KMS-11 (cell line): Measurements from ENCODE around the gene FILIP1.

ENCODE experiments used
- H2AFZ ChIP-seq: fragments of 200-600 bp; sonication (generic); 2 replicates; pipeline ENCODE4 v1.6.1; 2016; ENCODE audit warnings: antibody characterized with exemption, mixed run types, low read depth
- H3K27ac ChIP-seq: fragments of 200-600 bp; sonication (generic); 2 replicates; pipeline ENCODE4 v1.6.1; 2016; ENCODE audit warnings: mild to moderate bottlenecking, mixed run types
- H3K27me3 ChIP-seq: fragments of 200-600 bp; sonication (generic); 2 replicates; pipeline ENCODE4 v1.6.1; 2017; ENCODE audit warnings: mild to moderate bottlenecking, low read depth, mixed run types, moderate library complexity; ENCODE audit not compliant: insufficient read depth
- H3K36me3 ChIP-seq: fragments of 200-600 bp; sonication (generic); 2 replicates; pipeline ENCODE4 v1.6.1; 2017; ENCODE audit warnings: mild to moderate bottlenecking, mixed run types; ENCODE audit not compliant: insufficient read depth
- H3K4me1 ChIP-seq: fragments of 200-600 bp; sonication (generic); 2 replicates; pipeline ENCODE4 v1.6.1; 2016; ENCODE audit warnings: mild to moderate bottlenecking, low read depth, mixed run types; ENCODE audit not compliant: poor library complexity, severe bottlenecking
- H3K4me2 ChIP-seq: fragments of 200-600 bp; sonication (generic); 2 replicates; pipeline ENCODE4 v1.7.0; 2016; ENCODE audit warnings: mild to moderate bottlenecking, mixed run types
- H3K4me3 ChIP-seq: fragments of 200-600 bp; sonication (generic); IDR thresholded peaks from 2 replicates; pipeline ENCODE4 v1.6.1; 2017; ENCODE audit warnings: low read depth, low read length, mixed read lengths; ENCODE audit not compliant: insufficient read depth
- H3K79me2 ChIP-seq: fragments of 200-600 bp; sonication (generic); 2 replicates; pipeline ENCODE4 v1.6.1; 2016; ENCODE audit warnings: low read depth, mixed run types; ENCODE audit not compliant: insufficient read depth
- H3K9ac ChIP-seq: fragments of 200-600 bp; sonication (generic); 2 replicates; pipeline ENCODE4 v1.6.1; 2016; ENCODE audit warnings: mild to moderate bottlenecking, mixed run types
- H4K20me1 ChIP-seq: fragments of 200-600 bp; sonication (generic); 2 replicates; pipeline ENCODE4 v1.6.1; 2016; ENCODE audit warnings: mild to moderate bottlenecking, mixed run types; ENCODE audit not compliant: insufficient read depth
- CTCF ChIP-seq: fragments of 200-600 bp; sonication (generic); conservative IDR thresholded peaks from 2 replicates; pipeline ENCODE4 v1.6.1; 2017; ENCODE audit warnings: low read depth, mild to moderate bottlenecking, antibody characterized with exemption, low read length, moderate library complexity, mixed read lengths

Gene FILIP1

GRCh38 chr6:75501756-75502155, 8.2 kb upstream of the FILIP1 start:
- no peaks in the 10 kb centered on the region for H3K36me3 ChIP-seq
- no peaks in the 10 kb centered on the region for H3K27me3 ChIP-seq
- no peaks in the 10 kb centered on the region for H3K4me1 ChIP-seq
- H3K27ac ChIP-seq: no peak overlapping the region
- no peaks in the 10 kb centered on the region for H4K20me1 ChIP-seq
- TF ChIP-seq CTCF: no peak
- H3K9ac ChIP-seq: no peak overlapping the region
- H3K79me2 ChIP-seq: no peaks in the 10 kb centered on the region
- no peak overlapping the region for H3K4me3 ChIP-seq
- H2AFZ ChIP-seq: no peak overlapping the region
- no peak overlapping the region for H3K4me2 ChIP-seq

GRCh38 chr6:75499640-75500039, 6.0 kb upstream of the FILIP1 start:
- H4K20me1 ChIP-seq: no peaks in the 10 kb centered on the region
- no peaks in the 10 kb centered on the region for H3K79me2 ChIP-seq
- no peak overlapping the region for H3K4me3 ChIP-seq
- H2AFZ ChIP-seq: no peak overlapping the region
- H3K4me1 ChIP-seq: no peaks in the 10 kb centered on the region
- no peak overlapping the region for H3K4me2 ChIP-seq
- no peaks in the 10 kb centered on the region for H3K27me3 ChIP-seq
- no peak overlapping the region for H3K9ac ChIP-seq
- H3K27ac ChIP-seq: no peak overlapping the region
- H3K36me3 ChIP-seq: no peaks in the 10 kb centered on the region
- no peak for TF ChIP-seq CTCF

- H3K27me3 ChIP-seq: no peaks in the 10 kb centered on the region
- no peak overlapping the region for H3K27ac ChIP-seq
Observed at GRCh38 chr6:75498862-75499261, 5.3 kb upstream of the FILIP1 start.

GRCh38 chr6:75497994-75498393, 4.4 kb upstream of the FILIP1 start:
- TF ChIP-seq CTCF: no peak

More at GRCh38 chr6:75498862-75499261, 5.3 kb upstream of the FILIP1 start:
- no peaks in the 10 kb centered on the region for H3K36me3 ChIP-seq
- TF ChIP-seq CTCF: no peak
- no peak overlapping the region for H3K4me3 ChIP-seq
- no peaks in the 10 kb centered on the region for H4K20me1 ChIP-seq
- no peak overlapping the region for H3K4me2 ChIP-seq
- no peak overlapping the region for H2AFZ ChIP-seq
- no peaks in the 10 kb centered on the region for H3K79me2 ChIP-seq
- no peaks in the 10 kb centered on the region for H3K4me1 ChIP-seq
- no peak overlapping the region for H3K9ac ChIP-seq

GRCh38 chr6:75495011-75495410, 1.4 kb upstream of the FILIP1 start:
- Histone ChIP-seq H4K20me1 (no peaks in the 10 kb centered on the region), H3K4me2 (no peak overlapping the region), H3K36me3 (no peaks in the 10 kb centered on the region), H3K9ac (no peak overlapping the region), H3K4me3 (no peak overlapping the region), H3K27me3 (no peaks in the 10 kb centered on the region), H2AFZ (no peak overlapping the region), H3K79me2 (no peaks in the 10 kb centered on the region), H3K4me1 (no peaks in the 10 kb centered on the region), H3K27ac (no peak overlapping the region)
- TF ChIP-seq CTCF: no peak

More at GRCh38 chr6:75497994-75498393, 4.4 kb upstream of the FILIP1 start:
- H3K27ac ChIP-seq: no peak overlapping the region
- no peak overlapping the region for H3K4me2 ChIP-seq
- H4K20me1 ChIP-seq: no peaks in the 10 kb centered on the region
- H3K4me3 ChIP-seq: no peak overlapping the region
- no peaks in the 10 kb centered on the region for H3K4me1 ChIP-seq
- no peak overlapping the region for H2AFZ ChIP-seq
- H3K79me2 ChIP-seq: no peaks in the 10 kb centered on the region
- H3K36me3 ChIP-seq: no peaks in the 10 kb centered on the region
- H3K27me3 ChIP-seq: no peaks in the 10 kb centered on the region
- no peak overlapping the region for H3K9ac ChIP-seq
